HG02798 (cell line): ENCODE results near the gene MICAL3.

Source experiments
- ATAC-seq: cut with Tn5 transposase; IDR thresholded peaks from one replicate; pipeline ENCODE4 v1.9.1; 2021; ENCODE audit warnings: mild to moderate bottlenecking; ENCODE audit not compliant: unreplicated experiment, poor library complexity

MICAL3 gene

GRCh38 chr22:17958166-17958565 lies 66.2 kb downstream of the MICAL3 start:
- ATAC-seq, result no peak

GRCh38 chr22:17957693-17958092 lies 66.7 kb downstream of the MICAL3 start:
- no peak for ATAC-seq

DNA sequence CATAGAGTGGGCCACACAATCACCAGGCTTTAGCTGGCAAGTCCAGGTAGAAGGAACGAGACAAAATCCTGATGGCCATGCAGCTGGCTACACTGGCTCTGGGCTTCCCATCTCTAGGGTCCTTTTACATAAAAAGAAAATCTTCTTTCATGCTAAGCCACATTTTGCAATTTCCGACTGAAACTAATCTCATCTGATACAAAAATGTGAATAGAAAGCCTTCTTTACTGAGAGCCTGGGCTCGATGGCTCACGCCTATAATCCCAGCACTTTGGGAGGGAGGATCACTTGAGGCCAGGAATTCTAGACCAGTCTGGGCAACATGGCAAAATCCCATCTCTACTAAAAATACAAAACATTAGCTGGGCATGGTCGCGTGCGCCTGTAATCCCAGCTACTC lies 67.2 kb downstream of the MICAL3 start:
- no peak for ATAC-seq

GRCh38 chr22:17956630-17957029 lies 67.7 kb downstream of the MICAL3 start:
- no peak for ATAC-seq

DNA sequence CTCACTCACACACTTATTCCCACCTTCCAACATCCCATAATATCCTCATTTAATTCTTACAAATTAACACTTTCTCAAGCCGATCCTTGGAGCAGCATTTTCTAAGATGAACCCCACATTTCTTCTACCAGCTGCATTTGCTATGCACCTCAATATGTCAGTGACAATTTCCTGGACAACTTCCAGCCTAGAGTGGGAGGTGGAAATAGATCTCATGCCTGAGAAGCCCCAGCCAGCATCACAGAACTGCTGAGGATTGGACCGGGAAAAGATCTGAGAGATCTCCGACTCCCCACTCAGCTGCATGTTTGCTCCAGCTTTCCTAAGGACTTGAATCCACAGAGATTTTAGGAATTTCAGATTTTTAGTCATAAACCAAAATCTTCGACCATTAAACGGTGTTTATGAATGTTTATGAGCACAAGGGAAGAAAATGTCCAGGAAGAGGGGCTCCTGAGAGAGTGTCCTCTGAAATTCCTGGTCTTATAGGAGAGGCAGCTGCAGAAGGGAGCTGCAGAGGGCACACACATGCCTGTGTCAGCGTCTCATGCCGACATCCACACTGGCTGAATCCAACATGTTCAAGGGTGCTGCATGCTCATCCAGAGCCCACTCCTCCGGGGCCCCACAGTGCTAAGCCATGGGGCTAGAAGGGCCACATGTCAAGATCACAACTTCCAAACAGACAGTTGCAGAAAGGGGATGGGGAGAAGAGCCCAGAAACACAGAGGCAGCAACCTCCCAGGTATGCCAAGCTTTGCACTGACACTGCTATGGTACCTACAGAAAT lies 68.6 kb downstream of the MICAL3 start:
- no peak for ATAC-seq

DNA sequence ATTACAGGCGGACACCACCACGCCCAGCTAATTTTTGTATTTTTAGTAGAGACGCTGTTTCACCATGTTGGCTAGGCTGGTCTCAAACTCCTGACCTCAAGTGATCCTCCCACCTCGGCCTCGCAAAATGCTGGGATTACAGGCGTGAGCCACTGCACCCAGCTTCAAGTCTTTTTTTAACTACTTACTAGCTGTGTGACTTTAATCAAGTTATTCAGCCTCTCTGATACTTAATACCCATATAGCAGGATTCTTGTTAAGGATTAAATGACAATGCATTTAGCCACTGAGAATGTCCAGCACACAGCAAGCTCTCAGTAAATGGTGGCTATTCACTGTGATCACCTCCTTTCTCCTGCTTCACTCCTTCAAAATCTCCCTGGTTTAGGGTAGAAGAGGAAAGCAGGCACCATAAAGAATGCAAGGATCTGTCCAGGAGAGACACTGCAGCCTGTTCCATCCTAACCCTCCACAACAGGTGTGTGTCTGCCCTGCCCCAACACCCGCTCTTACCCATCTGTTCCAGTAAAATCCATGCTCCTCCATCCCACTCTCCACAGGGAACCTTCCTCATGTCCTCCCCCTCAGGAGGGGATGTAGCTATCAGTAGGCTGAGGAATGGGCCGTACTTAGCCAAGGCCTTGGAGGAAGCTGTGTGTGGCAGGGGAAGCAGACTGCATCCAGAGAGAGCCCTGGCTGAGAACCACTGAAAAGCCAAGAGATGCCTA lies 69.3 kb downstream of the MICAL3 start:
- no peak for ATAC-seq

GRCh38 chr22:17954200-17954859 lies 70.0 kb downstream of the MICAL3 start:
- no peak for ATAC-seq

DNA sequence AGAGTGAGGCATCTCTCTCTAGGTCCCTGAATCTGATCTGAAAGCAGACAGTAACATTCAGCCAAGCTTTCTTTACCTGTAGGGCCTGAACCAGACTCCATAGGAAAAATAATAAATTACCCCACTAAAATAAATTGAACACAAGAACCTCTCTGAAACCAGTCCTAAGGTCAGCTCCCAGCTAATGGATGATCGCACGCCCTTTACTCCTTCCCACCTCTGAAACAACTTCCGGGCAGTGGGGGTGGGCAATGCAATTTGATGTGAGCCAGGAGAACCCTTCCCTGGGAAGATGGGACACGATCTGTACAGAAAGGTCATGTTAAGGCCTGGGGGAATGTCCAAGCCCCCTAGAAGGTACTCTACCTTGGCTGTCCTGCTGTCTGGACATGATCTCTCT lies 71.2 kb downstream of the MICAL3 start:
- ATAC-seq, result no peak

DNA sequence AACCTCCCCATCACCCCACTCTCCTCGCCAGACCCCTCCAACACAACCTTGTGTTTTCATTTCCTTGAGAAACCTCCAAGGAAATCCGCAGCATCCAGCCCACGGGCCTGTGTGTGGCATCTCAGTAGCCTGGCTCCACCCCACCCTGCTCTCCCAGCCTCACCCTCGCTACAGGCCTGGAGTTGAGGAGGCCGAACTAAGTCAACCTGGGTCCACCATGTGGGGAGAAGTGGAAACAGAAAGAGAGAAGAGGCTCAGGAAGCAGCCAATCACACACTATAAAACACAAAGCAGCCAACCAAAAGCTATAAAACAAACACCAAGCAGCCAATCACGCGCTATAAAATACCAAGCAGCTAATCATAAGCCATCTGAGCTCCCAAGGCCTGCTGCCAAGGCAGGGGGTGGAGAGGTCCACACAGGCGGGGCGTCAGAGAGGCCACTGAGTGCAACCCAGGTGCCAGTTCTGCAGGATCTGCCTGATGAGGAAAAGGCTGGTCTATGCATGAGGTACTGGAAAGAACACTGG lies 72.0 kb downstream of the MICAL3 start:
- no peak for ATAC-seq

GRCh38 chr22:17951315-17951714 lies 73.0 kb downstream of the MICAL3 start:
- no peak for ATAC-seq

DNA sequence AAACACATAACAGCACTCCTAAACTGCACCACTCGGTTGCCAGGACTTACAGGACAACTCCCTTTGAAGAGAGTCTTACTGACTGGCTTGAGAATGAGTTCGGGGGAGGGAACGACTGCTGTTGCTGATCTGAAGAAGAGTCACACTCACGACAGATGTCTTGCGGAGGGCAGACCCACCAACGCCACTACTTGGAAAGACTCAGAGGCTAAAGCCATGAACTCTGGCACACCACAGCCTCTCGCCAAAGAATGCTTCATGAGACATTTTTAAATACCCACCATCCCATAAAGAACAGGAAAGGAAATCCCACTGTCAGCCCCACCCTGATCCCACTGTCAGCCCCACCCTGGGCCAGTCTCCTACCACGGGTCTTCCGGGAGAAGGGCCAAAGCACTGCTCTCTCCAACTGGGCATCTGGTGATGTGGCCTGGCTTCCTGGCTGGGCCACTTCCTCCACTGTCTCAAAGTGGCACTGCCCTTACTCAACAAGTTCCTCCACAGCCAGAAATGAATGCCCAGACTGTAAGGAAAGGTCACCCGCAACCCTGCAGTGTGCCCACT lies 73.6 kb downstream of the MICAL3 start:
- no peak for ATAC-seq

DNA sequence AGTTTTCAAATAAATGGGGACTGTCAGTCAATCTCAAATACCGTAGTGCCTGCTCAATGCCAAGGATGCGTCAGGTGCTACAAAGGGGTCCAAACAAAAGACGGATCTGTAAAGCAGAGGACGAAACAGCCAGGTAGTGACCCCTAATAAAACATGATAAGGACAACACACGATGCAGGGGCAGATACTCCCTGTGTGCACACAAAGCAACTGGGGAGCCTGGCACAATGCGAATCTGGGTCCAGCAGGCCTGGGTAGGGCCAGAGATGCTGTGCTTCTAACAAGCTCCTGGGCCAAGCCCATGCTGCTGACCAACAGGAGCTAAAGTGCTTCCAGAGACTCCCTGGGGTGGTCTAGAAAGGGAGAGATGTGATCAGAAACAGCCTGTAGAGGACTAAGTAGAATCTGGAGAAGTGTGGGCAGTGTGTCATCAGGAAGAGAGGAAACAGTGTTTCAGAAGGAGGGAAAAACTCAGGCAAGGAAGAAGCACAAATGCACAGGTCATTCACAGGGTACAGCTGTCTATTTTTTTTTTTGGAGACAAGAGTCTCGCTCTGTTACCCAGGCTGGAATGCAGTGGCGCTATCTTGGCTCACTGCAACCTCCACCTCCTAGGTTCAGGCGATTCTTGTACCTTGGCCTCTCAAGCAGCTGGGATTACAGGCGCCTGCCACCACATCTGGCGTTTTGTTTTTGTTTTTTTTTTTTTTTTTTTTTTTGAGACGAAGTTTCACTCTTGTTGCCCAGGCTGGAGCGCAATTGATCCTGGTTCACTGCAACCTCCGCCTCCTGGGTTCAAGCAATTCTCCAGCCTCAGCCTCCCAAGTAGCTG lies 74.5 kb downstream of the MICAL3 start:
- ATAC-seq, result no peak

- no peak for ATAC-seq
These were observed 76.3 kb downstream of the MICAL3 start for GRCh38 chr22:17948101-17948500.

DNA sequence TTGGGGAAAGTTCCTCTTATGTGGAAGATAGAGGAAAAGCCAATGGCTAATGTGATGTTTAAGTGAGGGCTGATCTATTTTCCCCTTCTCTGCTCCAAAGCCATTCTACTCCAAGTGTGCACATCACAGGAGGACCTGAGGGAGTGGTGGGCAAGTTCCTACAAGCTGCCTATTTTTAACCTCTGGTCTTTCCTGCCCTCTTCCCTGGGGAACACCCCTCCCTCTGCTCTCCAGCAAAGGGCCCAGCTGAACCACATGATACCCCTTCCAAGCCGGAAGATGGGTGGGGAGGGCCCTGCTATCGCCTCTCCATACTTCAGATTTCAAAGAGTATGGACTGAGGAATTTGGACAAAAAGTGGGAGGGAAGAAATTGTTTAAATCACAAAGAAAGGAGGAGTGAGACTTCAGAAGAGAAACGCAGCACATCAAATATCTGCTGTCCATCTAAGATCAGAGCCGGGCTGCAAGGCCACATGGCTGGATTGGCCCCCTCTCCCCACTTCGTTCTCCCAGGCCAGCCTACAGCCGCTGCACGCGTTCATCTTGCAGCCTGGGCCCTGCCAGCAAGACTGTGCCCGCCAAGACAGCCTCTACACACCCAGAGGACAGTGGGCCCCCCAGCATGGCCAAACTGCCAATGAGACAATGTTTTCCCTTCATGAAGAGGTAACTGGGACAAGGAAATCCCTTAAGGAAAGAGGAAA lies 77.5 kb downstream of the MICAL3 start:
- no peak for ATAC-seq

DNA sequence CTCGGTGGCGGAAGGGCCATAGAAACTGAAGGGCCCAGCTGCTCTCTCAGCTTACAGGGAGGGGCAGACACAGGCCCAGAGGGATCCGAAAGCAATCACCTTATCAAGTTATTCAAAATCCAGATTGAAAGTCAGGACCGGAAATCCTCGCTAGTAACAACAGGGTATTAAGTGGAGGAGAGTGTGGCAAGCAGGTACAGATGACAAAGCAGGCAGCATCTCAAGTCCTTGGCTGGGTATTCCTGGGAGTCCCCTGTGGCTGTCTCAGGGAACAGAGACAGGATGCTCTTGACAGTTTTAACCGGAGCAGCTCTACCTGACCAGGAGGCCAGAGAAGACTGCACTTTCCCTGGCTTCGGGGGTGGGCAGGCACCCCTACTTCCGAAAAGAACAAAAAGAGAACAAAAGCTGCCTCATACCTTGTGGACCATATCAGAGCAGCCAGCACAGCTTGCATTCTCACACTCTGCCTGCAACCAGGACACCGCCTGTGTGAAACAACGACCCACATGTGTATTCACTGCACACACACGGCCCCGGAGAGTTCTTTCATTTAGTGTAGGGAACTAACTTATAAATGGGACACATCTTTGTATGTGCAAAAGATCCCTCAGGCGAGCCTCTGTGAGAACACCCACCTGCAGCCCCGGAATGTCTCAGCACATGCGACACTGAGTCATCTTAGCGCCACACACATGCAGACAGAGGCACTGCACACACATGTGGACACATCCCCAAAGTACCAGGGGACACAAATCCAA lies 78.3 kb downstream of the MICAL3 start:
- ATAC-seq, result no peak

- no peak for ATAC-seq
These were observed 79.0 kb downstream of the MICAL3 start for GRCh38 chr22:17945156-17945887.

- no peak for ATAC-seq
These were observed 80.1 kb downstream of the MICAL3 start for GRCh38 chr22:17944256-17944655.
